DOHH2 (cell line): ENCODE data around the gene CA12.

ENCODE experiments used
- CTCF ChIP-seq: fragments of 200-600 bp; sonication (generic); IDR thresholded peaks from one replicate; pipeline ENCODE4 v1.5.1; 2014; ENCODE audit warnings: antibody characterized with exemption, mild to moderate bottlenecking, low read depth, low read length; ENCODE audit not compliant: poor library complexity, severe bottlenecking
- EZH2phosphoT487 ChIP-seq: fragments of 200-600 bp; sonication (generic); IDR thresholded peaks from 2 replicates; pipeline ENCODE4 v1.6.1; 2017; ENCODE audit warnings: borderline replicate concordance, mild to moderate bottlenecking, antibody characterized with exemption, low read length, moderate library complexity, mixed read lengths

DNA sequence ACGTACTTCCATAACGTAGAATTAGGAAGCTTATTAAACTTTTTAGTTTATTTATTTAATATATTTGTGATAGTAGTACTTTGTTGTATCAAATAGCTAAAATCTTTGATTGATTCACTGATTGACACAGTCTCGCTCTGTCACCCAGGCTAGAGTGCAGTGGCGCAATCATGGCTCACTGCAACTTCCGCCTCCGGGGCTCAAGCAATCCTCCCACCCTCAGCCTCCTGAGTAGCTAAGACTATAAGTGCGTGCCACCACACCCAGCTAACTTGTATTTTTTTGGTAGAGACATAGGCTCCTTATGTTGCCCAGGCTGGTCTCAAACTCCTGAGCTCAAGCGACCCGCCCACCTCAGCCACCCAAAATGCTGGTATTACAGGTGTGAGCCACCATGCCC, 98.5 kb downstream of the CA12 start:
- no peak for TF ChIP-seq CTCF
- no peak for TF ChIP-seq EZH2phosphoT487
